Fibroblast of the conjunctiva (primary cell): ENCODE data around the gene PSMA8.
"Not testable (repeated sequence)": the region's sequence is repeated elsewhere in the genome, so short reads cannot be mapped to it uniquely, and the experiment has no call there.

ENCODE experiments used
- DNase-seq: peaks from one replicate; pipeline ENCODE4 v3.0.0-alpha.2; 2010; ENCODE audit warnings: low read depth

The PSMA8 gene

DNA sequence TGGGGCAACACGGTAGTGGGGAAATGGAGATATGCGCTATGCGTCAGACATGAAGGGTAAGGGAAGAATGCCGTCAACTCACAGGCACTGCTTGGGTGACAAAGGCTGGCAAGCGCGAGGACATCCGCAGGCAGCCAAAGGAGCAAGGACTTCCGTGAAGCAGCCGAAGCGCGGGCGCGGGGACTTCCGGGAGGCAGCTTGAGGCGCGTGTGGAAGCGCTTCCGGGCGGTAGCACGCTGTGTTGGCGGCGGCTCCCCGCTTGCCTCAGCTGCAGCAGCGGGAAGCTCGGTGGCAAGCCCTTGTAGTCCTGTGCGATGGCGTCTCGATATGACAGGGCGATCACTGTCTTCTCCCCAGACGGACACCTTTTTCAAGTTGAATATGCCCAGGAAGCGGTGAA, at the start of gene PSMA8:
Gene PSMA8 (plus strand): TSS at position 218 of the 400 bp plus-strand sequence. CDS start 97 bp downstream, at position 315.
- no peak for DNase-seq

GRCh38 chr18:26085056-26085455, 48.6 kb upstream of the PSMA8 start:
- DNase-seq = no peak

DNA sequence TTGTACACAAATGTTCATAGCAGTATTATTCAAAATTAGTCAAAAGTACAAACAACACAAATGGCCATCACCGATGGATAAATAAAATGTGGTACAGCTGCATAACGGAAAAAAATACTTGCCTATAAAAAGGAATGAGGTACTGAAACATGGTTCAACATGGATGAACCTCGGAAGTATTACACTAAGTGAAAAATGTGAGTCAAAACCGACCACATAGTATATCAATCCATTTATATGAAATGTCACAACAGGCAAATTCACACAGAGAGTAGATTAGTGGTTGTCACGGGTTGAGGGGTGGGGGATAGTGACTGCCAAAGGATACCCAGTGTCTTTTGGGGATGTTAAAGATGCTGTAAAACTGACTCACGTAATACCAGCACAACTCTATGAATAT, 46.7 kb upstream of the PSMA8 start:
- no peak for DNase-seq

GRCh38 chr18:26088487-26088886, 45.2 kb upstream of the PSMA8 start:
- no peak for DNase-seq

DNA sequence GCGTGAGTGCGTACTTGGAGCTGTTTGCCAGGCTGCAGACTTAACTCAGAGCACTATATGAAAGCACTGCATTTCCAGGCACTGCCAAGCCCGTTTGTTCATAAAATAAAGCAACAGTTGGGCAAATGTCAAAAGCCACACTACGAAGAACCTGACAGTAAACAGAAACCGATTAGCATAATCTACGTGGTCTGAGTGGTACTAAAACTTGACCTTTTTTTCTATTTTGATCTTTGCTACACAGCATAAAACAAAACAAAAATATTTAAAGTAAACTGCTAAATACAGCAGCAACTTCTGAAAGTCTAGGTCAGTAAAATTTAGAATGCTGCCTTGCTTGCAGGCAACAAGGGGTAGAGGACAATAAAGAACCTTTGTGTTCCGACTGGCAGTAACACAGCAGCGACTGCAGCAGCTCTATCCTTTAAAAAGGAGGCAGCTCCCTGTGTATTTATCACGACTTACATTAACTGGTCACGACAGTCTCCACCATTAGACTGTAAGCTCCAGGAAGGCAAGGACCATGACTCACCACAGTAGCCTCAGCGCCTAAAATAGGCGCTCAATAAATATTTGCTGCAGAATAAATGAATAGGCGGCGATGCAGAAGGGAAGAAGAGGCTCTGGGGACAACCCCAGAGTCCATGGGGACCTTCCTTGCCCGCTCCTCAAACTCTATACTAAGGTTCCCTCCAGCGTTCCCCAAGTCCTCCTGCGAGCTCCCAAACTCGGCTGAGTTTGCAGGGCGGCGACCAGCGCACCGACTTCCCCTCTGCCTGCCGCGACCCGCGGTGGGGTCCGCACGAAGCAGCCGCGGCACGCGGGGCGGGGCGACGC, 44.2 kb upstream of the PSMA8 start:
- DNase-seq = no peak

DNA sequence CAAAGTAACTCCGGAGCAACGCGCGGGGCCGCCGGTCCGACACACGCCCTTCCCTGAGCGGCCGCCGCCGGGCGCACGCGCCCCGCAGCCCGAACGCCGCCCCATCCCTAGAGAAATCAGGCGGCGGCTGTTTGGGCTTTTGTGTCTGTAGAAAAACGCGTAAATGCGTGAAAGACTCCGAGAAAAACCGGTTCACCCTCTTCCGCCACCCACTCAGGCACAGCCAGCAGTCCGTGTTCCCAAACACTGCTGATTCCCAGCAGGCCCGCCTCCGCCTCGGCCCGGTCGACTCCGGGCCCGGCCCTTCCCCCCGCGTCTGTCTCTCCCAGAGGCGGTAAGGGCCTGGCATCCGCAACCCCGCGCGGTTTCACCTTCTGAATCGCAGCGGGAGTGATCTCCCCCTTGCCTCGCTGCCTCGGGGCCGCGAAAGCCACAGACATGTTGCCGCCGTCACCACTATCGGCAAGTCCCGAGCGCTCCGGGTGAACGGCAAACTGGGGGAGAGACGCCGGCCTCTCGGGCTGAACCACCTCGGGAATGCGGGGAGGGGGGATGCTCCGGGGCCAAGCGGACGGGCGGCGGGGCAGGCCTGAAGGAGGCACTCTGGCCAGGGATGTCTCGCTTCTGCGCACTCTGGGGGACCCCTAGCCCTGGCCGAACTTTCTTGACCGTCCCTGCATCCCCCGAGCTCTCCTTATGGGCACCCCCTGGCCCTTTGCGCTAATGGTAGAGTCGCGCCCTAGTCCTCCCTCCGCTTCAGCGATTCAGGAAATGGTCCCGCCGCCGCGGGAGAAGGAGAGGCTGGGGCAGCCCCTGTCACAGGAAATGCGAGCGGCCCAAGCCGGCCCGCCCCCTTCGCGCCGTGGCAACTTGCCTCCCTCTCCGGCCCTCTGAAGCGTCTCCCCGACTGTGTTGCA, 43.3 kb upstream of the PSMA8 start, which contains the start of gene SS18:
Gene SS18 (minus strand): TSS at position 484 of the 917 bp plus-strand sequence. CDS start 44 bp downstream, at position 440.
- peak; percentile 83 for DNase-seq

DNA sequence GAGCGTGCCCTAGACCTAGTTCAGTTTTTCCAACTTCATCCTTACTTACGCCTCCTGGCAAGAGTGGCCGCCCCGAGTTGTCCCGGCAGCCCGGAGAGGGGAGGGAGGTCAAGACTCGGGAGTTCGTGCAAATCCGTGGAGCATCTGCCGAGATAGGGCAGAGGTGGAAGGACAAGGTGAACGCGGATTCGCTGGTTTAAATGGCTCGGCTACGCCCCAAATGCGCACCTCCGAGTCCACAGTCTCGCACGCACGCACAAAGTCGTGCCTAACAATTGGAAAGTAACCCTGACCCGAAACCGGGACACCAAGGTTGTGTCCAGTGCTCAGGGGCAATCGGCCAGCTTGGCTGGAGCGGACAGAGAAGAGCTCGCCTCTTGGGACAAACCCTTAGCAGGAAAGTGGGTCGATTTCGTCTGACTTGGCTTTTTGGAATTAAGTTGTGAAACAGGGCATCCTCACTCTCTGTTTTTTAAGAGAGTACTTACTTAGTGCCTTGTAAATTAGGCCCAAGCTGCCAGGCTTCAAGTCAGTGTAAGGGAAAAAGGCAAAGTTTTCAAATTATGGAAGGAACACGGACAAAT, 42.5 kb upstream of the PSMA8 start:
- peak; percentile 45 for DNase-seq

DNA sequence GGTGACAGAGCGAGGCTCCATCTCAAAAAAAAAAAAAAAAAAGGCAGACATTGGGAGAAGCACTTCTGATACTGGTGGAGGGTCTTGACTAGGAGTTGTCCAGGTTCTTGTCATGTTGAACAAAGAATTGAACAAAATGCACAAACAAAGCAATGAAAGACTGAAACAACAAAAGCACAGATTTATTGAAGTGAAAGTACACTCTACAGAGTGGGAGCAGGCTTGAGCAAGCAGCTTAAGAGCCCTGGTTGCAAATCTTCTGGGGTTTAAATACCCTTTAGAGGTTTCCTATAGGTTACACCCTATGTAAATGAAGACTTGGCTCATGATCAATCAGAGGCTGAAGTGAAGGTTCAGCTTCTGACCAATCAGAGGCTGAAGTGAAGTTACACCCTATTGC, 36.8 kb upstream of the PSMA8 start:
- no peak for DNase-seq

DNA sequence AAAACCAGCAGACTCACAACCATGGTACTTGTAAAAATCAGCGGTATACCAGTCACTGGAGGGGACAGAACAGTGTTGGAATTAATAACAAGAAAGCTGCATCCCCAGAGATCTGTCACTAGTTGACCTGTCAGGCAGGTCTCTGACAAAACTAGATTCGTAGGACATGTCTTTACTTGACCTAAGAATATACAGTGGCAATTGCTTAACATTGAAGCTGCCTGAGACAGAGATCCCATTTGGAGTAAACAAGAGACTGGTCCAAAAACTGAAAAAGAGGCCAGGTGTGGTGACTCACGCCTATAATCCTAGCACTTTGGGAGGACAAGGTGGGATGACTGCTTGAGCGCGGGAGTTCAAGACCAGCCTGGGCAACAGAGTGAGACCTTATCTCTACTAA, 36.1 kb upstream of the PSMA8 start:
- no peak for DNase-seq

GRCh38 chr18:26103579-26103978, 30.1 kb upstream of the PSMA8 start:
- no peak for DNase-seq

GRCh38 chr18:26104035-26104434, 29.6 kb upstream of the PSMA8 start:
- no peak for DNase-seq

- no peak for DNase-seq
These were observed 14.4 kb upstream of the PSMA8 start for GRCh38 chr18:26119246-26119645.

DNA sequence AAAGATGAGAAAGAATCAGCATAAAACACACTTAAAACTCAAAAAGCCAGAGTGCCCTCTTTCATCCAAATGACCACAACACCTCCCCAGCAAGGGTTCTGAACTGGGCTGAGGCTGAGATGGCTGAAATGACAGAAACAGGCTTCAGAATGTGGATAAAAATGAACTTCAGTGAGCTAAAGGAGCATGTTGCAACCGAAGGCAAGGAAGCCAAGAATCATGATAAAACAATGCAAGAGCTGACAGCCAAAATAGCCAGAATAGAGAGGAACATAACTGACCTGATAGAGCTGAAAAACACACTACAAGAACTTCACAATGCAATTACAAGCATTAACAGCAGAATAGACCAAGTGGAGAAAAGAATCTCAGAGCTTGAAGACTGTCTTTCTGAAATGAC, 12.2 kb upstream of the PSMA8 start:
- DNase-seq = no peak

GRCh38 chr18:26121994-26122393, 11.7 kb upstream of the PSMA8 start:
- not testable (repeated sequence) for DNase-seq

DNA sequence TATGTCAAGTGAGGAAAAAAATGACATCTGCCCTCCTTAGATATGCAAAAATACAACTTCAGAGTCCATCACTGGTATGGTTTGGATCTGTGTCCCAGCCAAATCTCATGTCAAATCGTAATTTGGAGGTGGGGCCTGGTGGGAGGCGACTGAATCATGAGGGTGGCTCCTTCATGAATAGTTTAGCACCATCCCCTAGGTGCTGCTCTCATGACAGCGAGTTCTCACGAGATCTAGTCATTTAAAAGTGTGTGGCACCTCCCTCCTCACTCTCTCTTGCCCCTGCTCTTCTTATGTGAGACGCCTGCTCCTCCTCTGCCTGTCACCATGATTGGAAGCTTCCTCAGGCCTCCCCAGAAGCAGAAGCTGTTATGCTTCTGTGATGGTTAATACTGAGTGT, 5.9 kb upstream of the PSMA8 start:
- no peak for DNase-seq

DNA sequence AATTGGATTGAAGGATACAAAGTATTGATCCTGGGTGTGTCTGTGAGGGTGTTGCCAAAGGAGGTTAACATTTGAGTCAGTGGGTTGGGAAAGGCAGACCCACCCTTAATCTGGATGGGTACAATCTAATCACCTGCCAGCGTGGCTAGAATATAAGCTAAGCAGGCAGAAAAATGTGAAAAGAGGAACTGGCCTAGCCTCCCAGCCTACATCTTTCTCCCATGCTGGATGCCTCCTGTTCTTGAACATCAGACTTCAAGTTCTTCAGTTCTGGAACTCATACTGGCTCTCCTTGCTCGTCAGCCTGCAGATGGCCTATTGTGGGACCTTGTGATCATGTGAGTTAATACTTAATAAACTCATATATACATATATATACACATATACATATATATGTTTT, 5.5 kb upstream of the PSMA8 start:
- not testable (repeated sequence) for DNase-seq

DNA sequence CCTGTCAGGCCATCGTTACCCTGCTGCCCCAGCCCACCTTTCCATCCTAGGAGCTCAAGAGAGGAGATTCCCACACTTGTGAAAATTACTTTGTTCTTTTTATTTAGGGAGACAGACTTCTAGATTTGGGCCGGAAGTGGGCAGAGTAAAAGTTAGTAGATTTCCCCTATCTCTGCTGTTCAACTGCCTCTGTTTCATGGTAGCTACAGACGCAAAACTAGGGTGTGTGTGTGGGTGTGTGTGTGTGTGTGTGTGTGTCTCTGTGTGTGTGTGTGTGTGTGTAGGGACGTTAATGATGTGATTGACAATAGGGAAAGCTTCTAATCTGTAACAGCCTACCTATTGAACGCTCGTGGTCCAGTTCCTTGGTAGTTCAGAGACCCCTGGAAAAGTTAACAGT, 438 bp downstream of the PSMA8 start:
- DNase-seq = no peak

DNA sequence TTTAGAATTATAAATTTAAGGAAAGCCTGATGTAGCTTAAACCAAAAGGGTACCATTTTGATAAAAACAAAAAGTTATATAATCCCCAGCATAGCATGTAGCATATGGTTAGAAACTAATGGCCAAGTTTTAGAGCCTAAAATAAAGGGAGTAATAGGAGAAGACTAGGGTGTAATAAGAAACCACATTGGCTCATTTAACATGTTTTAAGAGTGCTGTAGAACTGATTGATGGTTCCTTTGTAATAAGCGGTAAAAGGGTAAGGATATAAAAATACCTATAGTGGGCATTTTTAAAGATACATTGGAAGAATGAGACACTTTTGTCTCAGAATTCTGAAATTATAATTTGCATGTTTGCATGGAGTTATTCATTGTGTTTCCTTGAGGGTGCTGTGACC, 1.9 kb downstream of the PSMA8 start:
- DNase-seq = no peak

- no peak for DNase-seq
These were observed 23.7 kb downstream of the PSMA8 start for GRCh38 chr18:26157326-26157725.

DNA sequence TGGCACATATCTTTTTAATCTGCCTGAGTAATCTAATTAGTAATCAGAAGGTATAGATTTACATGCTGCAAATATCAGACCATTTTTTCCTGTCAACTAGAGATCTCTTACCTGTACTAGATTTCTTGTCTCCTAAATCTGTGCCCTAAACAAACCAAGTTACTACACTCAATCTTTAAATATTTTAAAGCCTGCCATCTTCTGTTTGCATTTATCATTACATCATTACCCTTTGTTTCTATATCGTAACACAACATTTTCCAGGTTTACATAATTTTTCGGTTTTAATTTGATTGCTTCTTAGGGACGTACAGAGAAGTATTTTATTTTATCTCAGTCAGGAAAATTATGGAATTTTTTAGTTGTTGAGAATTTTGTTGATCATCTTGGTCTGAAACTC, 25.7 kb downstream of the PSMA8 start:
- DNase-seq = no peak

DNA sequence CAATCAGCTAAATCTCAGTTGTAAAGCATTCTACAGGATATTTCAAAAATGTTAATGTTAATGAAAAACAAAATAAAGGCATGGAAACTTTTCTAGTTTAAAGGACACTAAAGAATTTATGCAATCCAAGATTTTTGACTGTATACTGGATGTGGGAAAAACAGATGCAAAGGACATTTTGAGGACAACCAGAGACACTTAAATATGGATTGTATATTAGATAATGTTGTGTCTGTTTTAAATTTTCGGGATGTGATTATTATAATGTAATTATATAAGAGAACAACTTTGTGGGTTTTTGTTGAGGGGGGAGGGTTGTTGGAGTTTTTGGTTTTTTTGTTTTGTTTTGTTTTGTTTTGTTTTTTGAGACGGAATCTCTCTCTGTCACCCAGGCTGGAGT, 30.9 kb downstream of the PSMA8 start:
- DNase-seq = no peak

DNA sequence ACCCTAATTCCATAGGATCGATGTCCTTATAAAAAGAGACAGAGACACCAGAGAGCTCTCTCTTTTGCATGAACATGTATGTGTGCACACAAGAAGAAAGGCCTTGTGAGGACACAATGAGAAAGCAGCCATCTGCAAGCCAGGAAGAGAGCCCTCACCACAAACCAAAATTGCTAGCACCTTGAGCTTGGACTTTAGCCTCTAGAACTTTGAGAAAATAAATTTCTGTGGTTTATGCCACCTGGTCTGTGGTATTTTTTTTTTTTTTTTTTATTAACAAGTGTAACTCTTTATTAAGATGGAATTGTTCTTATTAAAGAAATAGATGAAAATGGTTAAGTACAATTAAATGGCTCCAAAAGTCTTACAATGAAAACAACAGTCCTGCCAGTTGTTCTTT, 33.9 kb downstream of the PSMA8 start:
- DNase-seq = not testable (repeated sequence)

GRCh38 chr18:26175481-26175880, 41.8 kb downstream of the PSMA8 start:
- DNase-seq = no peak
